GM18861 (cell line): ENCODE data around the gene KCNQ5.
A peak's percentile ranks its signal among the peaks of the same experiment; 100 is the strongest.

Experiments used
- ATAC-seq: cut with Tn5 transposase; IDR thresholded peaks from one replicate; pipeline ENCODE4 v1.9.1; 2021; ENCODE audit not compliant: unreplicated experiment

KCNQ5 gene

GRCh38 chr6:72984981-72985665 is 363.3 kb downstream of the KCNQ5 start:
- no peak for ATAC-seq

GRCh38 chr6:72987301-72987700 is 365.4 kb downstream of the KCNQ5 start:
- ATAC-seq: no peak

DNA sequence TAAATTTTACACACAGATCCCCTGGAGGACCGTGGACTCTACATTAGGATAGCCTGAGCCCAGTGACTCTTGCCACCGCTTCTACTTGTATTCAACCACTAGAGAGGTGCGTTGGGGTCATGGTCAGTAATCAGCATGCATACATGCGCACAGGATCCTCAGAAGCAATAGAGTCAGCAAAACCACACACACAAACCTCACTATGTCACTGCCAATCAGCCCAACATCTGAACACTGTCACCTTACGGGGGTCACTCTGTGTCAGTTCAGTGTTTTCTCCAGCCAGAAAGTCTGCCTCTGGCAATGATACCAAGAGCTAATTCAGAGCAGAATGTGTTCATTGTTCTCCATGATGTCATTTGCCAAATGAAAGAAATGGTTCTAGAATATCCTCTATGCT is 378.1 kb downstream of the KCNQ5 start:
- ATAC-seq: no peak

- ATAC-seq: no peak
These were observed 378.6 kb downstream of the KCNQ5 start for GRCh38 chr6:73000460-73000859.

- ATAC-seq: no peak
These were observed 380.7 kb downstream of the KCNQ5 start for GRCh38 chr6:73002588-73002987.

DNA sequence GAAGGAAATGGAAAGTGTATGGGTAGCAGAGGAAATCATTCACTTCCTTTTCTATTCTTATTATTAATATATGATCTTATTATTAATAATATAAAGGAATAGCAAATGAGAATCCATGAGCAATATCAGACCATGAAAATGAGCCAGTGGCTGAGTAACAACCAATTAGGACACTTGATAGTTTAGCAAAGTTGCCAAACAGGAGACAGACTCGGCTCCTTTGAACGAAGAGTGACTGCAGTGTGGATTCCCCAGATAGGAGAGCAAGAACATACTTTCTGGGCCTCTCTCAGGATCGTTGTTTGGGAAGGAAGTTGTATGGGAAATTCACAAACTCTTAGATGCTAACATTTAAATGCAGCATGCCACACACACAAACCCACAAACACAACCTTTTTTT is 381.4 kb downstream of the KCNQ5 start:
- no peak for ATAC-seq

- no peak for ATAC-seq
These were observed 382.4 kb downstream of the KCNQ5 start for GRCh38 chr6:73004231-73004630.

- no peak for ATAC-seq
These were observed 383.0 kb downstream of the KCNQ5 start for GRCh38 chr6:73004861-73005260.

GRCh38 chr6:73006146-73006545 is 384.3 kb downstream of the KCNQ5 start:
- ATAC-seq: no peak

DNA sequence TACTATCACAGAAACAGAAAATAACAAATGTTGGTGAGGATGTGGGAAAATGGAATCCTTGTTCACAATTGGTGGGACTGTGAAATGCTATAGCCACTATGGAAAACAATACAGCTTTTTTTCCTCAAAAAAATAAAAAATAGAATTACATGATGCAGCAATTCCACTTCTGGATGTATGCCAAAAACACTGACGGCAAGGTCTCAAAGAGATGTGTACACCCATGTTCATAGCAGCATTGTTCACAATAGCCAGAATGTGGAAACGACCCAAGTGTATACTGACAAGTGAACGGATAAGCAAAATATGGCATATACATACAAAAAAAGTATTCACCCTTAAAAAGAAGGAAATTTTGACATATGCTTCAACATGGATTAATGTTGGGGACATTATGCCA is 390.1 kb downstream of the KCNQ5 start:
- no peak for ATAC-seq

GRCh38 chr6:73017476-73017875 is 395.6 kb downstream of the KCNQ5 start:
- no peak for ATAC-seq

GRCh38 chr6:73024598-73024997 is 402.7 kb downstream of the KCNQ5 start:
- ATAC-seq: no peak

DNA sequence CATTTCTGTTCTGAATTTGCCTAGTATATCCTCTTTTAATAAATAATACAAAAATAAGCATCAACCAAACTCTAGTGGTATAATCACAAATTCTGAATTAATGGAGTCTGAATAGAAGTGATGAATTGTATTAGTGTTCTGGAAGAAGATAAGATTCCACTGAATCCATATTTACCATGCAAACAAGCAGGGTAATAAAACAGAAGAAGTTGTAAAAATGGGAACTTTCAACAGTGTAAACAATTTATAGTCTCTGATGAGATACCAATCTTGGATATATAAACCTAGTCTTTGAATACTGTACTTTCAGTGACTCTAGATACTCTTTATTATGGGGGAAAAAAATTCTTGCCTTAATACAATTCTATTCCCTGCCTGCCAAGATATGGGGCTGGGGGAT is 405.8 kb downstream of the KCNQ5 start:
- no peak for ATAC-seq

- no peak for ATAC-seq
These were observed 406.4 kb downstream of the KCNQ5 start for GRCh38 chr6:73028124-73028766.

GRCh38 chr6:73028893-73029450 is 407.1 kb downstream of the KCNQ5 start:
- ATAC-seq: no peak

DNA sequence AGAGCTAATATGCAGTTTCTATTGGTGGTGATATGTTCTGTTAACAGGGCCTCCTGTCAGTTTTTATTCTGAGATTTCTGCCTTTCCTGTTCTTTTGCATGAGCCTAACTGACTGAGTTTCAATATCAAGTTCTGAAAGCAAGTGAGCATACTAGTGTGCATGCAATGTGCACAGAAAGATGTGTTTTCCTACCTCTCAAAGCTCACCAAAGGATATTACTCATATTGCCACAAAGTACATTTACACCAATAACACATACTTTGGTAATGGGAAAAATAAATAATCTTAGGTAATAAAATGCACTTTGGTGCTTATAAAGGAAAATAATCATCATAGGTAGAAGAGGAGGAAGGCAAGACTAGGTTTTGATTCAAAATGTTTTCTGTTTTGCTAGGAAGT is 408.4 kb downstream of the KCNQ5 start:
- ATAC-seq: peak; percentile 42

GRCh38 chr6:73030791-73031782 is 409.2 kb downstream of the KCNQ5 start:
- no peak for ATAC-seq

- ATAC-seq: no peak
These were observed 410.7 kb downstream of the KCNQ5 start for GRCh38 chr6:73032586-73032985.

- ATAC-seq: no peak
These were observed 414.8 kb downstream of the KCNQ5 start for GRCh38 chr6:73036689-73037088.

DNA sequence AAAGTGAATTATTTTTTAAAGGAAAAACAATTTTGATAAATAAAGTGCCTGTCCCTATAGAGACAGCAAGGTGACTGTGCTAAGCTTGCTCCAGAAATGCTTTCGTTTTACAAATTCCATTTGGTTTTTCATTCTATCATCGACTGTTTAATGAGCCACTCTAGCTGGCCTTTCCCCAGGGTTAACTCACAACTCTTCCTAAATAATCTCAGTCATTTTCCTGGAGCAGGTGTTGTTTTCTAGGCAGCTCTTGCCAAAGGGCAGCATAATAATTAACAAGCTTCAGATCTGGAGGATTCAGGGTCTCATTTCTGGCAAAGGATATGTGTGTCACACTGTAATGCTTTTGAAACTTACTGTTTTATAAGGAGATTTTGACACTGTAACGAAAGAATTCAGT is 419.2 kb downstream of the KCNQ5 start:
- ATAC-seq: no peak

- ATAC-seq: no peak
These were observed 421.0 kb downstream of the KCNQ5 start for GRCh38 chr6:73042892-73043291.
